ENCODE results near the gene RAD51B.

Gene RAD51B

DNA sequence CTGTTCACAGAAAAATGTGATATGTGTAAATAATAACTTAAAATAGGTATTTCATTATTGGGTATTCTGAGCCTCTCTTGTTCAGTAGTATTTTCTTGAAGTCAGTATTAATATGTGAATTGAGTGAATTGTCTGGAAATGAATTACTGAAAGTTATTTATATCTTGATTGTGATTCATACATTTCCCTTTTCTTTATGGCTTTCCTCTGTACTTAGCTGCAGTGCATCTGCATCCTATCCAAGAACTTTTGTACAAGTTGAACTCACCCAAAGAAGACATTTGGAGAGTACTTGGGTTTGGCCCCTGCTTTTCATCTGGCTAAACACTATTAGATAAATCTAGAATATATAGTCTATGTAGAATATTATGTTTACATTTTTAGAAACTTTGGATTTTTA, 326.0 kb downstream of the RAD51B start:
- no peak for DNase-seq (ENCODE audit: low read depth)

- peak; percentile 91 for DNase-seq (ENCODE audit: low read depth)
These were observed 327.2 kb downstream of the RAD51B start for GRCh38 chr14:68146818-68147217.

GRCh38 chr14:68147303-68147702, 327.7 kb downstream of the RAD51B start:
- no peak for DNase-seq (ENCODE audit: low read depth)

GRCh38 chr14:68148276-68148675, 328.7 kb downstream of the RAD51B start:
- no peak for DNase-seq (ENCODE audit: low read depth)

GRCh38 chr14:68148763-68149162, 329.2 kb downstream of the RAD51B start:
- no peak for DNase-seq (ENCODE audit: low read depth)

GRCh38 chr14:68153275-68153674, 333.7 kb downstream of the RAD51B start:
- DNase-seq (ENCODE audit: low read depth) = no peak

DNA sequence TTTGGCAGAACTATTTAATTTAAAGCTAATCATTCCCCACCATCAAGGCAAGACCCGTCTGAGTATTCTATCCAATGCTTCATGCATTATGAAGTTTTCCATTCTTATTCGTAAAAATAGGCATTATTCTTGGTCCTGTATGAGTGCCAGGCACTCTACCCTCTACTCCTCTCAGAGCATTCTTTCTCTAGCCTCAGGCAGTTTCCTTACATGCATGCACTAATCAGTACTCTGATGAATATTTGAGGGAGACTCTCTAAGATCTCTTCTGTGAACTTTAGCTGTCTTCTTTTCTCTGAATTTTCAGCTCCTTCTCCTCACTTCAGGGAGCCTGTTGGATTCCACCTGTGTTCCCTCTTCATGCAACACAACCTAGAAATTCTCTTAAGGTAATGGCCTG, 334.7 kb downstream of the RAD51B start:
- no peak for DNase-seq (ENCODE audit: low read depth)

DNA sequence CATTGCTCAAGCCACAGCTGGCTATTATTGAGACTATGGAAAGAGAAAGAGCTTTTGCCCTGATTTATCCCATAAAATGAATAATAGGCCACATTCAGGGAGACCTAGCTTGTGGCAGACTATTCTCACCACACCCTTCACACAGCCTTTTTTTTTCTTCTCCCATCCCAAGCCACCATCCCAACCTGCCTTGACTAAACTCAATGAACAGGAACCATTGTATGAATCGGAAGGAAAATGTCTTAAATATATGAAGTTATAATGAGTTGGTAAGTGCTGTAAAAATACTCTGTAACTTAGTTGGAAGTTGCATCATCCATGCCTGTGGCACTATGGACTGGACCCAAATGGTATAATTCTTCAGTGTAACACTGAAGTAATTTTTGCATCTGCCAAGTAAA, 338.4 kb downstream of the RAD51B start:
- DNase-seq (ENCODE audit: low read depth) = no peak

GRCh38 chr14:68158640-68159039, 339.1 kb downstream of the RAD51B start:
- DNase-seq (ENCODE audit: low read depth) = no peak

DNA sequence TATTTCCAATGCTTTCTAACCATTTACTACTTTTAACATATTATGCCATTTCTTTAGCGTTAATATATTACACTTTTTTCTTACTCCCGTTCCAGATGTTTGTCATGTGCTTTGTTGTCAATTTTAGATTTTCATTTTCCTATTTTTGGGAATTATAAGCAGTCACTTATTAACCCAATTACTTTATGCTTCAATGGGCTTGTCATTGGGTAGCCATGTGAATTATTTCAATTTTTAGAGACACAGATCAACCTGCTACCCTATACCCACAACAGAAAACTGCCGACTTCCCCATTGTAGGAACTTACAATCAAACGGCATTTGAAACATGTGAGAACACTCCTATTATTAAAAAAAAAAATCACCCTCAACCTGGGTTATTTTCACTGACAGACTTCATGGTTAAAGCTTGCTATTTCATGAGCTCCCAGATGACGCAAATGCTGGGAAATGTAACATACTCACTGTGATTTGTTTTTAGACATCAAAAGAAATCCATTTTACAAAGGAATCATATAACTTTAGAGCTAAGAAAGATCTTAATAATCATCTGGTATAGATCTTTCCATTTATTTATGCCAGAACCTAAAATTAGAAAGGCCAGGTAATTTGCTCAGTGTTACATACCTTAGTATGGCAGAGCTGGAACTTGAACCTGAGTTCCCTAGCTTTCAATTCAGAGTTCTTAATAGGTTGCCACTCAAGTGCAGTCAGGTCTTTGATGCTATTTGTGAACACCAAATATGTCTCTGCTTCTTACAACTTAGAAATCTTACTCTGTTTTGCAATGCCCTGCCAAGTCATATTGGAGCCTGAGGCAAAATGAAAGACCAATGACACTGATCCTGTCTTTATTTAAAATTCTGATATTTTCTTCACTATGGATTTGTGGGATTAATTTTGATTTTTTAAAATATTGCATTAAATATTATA, 340.4 kb downstream of the RAD51B start:
- DNase-seq (ENCODE audit: low read depth) = no peak

DNA sequence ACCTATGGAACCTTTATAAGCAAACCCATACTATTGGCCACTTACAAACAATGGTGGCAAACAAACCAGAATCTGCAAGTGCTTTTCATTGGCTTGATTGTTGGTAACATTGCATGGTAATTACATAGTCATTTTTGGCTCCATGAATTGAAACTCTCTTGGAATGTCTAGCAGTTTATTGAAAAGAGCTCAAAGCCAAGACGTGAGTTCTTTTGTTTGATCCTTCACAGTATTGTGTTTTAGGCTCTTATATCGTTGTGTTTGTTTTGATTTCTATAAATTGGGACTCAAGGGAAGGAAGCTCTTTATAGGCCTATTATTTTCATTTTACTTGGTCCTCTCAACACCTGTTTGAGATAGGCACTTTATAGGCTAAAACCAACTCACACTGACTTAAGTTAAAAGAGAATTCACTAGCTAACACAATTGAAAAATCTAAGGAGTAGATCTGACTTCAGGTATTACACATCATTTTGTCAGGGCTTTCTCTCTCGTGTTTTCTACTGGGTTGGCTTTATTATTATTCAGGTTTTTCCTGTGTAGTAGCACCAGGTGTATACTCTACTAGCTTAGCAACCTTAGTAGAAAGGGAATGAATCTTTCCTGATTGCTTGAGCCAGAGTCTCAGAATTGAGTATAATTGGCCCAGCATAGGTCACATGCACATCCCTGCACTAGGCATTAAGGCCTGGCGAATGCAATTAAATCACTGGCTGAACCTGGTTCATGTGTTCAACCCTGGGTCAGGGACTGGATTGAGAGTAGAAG, 341.4 kb downstream of the RAD51B start:
- no peak for DNase-seq (ENCODE audit: low read depth)

- no peak for DNase-seq (ENCODE audit: low read depth)
These were observed 343.3 kb downstream of the RAD51B start for GRCh38 chr14:68162887-68163286.

DNA sequence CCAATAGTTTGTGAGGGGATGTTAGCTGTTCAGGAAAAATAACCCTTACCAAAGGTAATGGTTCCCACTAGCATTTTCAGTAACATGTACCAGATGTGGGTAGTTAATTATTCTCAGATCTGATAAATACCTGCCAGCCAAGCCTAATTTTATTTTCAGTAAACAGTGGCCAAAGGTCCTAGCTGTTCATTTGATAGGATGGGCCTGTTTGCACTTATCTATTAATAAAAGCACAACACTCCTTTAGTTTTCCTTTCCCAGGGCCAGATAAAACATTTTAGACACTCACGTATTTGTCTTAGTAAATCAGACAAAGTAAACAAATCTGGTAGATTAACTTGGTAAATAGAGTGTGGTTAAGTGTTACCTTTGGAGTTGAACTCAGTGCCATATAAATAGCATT, 345.1 kb downstream of the RAD51B start:
- no peak for DNase-seq (ENCODE audit: low read depth)

- no peak for DNase-seq (ENCODE audit: low read depth)
These were observed 345.8 kb downstream of the RAD51B start for GRCh38 chr14:68165274-68165843.

GRCh38 chr14:68166731-68167382, 347.3 kb downstream of the RAD51B start:
- DNase-seq (ENCODE audit: low read depth) = no peak

- DNase-seq (ENCODE audit: low read depth) = no peak
These were observed 348.0 kb downstream of the RAD51B start for GRCh38 chr14:68167383-68168087.

- no peak for DNase-seq (ENCODE audit: low read depth)
These were observed 349.0 kb downstream of the RAD51B start for GRCh38 chr14:68168460-68169109.

DNA sequence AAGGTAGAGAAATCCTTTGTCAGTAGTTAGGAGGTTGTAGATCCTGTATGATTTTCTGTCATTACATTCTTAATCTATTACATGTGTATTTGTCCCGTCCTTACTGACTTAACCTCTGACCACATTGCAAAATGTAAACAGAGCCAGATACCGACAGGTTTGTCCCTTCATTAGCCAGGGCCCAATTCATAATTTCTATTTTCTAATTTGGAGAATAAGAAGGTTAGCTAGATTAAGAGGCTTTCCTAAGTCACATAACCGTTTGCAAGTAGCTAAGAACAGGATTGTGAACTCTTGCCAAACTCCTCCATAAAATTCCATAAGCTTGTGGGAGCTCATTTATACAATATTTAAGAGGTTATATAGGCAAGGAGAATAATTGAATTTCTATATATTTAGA, 352.6 kb downstream of the RAD51B start:
- DNase-seq (ENCODE audit: low read depth) = no peak

- DNase-seq (ENCODE audit: low read depth) = no peak
These were observed 353.0 kb downstream of the RAD51B start for GRCh38 chr14:68172627-68173026.

GRCh38 chr14:68173227-68173972, 353.8 kb downstream of the RAD51B start:
- DNase-seq (ENCODE audit: low read depth) = no peak

Measured in HS-5 (cell line).